K562 (cell line): ENCODE data around the gene CMSS1. TPM values are rescaled to one million over a fixed set of nuclear protein-coding genes. Genes with fewer than 3 reads are reported as not detected.

ENCODE experiments used
- BRCA1 ChIP-seq, 2 experiments: fragments of 450-650 bp in 1 of 2; sonication (generic) in 1 of 2; formaldehyde crosslinking in 1 of 2; IDR thresholded peaks; 2 replicates each; pipeline versions ENCODE4 v1.5.0 to v1.6.1; 2017 to 2020; ENCODE audit warnings: mild to moderate bottlenecking in 1 of 2, missing genetic modification reagents in 1 of 2
- CAMTA2 ChIP-seq: fragments of 250-450 bp; sonication (Bioruptor Pico); conservative IDR thresholded peaks from 2 replicates; pipeline ENCODE4 v1.5.1; 2022
- CBFA2T2 ChIP-seq: fragments of 450-650 bp; conservative IDR thresholded peaks from 2 replicates; pipeline ENCODE4 v1.6.1; 2017; ENCODE audit warnings: mild to moderate bottlenecking
- CHCHD3 ChIP-seq: fragments of 250-450 bp; sonication (Bioruptor Pico); IDR thresholded peaks from 2 replicates; pipeline ENCODE4 v2.1.2; 2022; ENCODE audit warnings: mild to moderate bottlenecking
- DPF2 ChIP-seq: fragments of 450-650 bp; IDR thresholded peaks from 2 replicates; pipeline ENCODE4 v1.6.1; 2016
- GATA2 ChIP-seq: sonication (generic); formaldehyde crosslinking; IDR thresholded peaks from 2 replicates; pipeline ENCODE4 v1.4.0; 2020; ENCODE audit warnings: mild to moderate bottlenecking, missing genetic modification reagents
- HNRNPK ChIP-seq: fragments of 200-400 bp; formaldehyde crosslinking; IDR thresholded peaks from one replicate; pipeline ENCODE4 v1.6.1; 2018; ENCODE audit warnings: mild to moderate bottlenecking, low read depth, low read length; ENCODE audit not compliant: poor library complexity, severe bottlenecking
- MEIS2 ChIP-seq: fragments of 450-650 bp; IDR thresholded peaks from 2 replicates; pipeline ENCODE4 v1.6.1; 2014; ENCODE audit warnings: mild to moderate bottlenecking; ENCODE audit not compliant: partially characterized antibody
- MIER1 ChIP-seq: fragments of 450-650 bp; IDR thresholded peaks from 2 replicates; pipeline ENCODE4 v1.6.1; 2016; ENCODE audit warnings: antibody characterized with exemption, mild to moderate bottlenecking, low read depth
- MTA2 ChIP-seq: fragments of 450-650 bp; IDR thresholded peaks from 2 replicates; pipeline ENCODE4 v1.6.1; 2016; ENCODE audit warnings: low read depth
- RBM39 ChIP-seq: fragments of 200-400 bp; formaldehyde crosslinking; optimal IDR thresholded peaks from 2 replicates; pipeline ENCODE3; 2018; ENCODE audit warnings: low read depth, low read length
- RCOR1 ChIP-seq, 2 experiments: IDR thresholded peaks; 2 replicates each; pipeline ENCODE4 v1.6.1; 2012; ENCODE audit warnings: low read depth in 2 of 2, low read length in 2 of 2, borderline replicate concordance in 1 of 2, improper control_type of control experiment in 1 of 2
- TAL1 ChIP-seq: fragments of 450-650 bp; IDR thresholded peaks from 2 replicates; pipeline ENCODE4 v1.6.1; 2016; ENCODE audit warnings: mild to moderate bottlenecking
- TBL1XR1 ChIP-seq, 2 experiments: IDR thresholded peaks; 2 replicates each; pipeline ENCODE4 v1.6.1; 2012; ENCODE audit warnings: improper control_type of control experiment in 2 of 2, low read length in 2 of 2, mild to moderate bottlenecking in 1 of 2
- TEAD4 ChIP-seq, 2 experiments: sonication (generic) in 1 of 2; formaldehyde crosslinking in 1 of 2; IDR thresholded peaks; 2 replicates each; pipeline versions ENCODE4 v1.6.1 to v1.8.0; 2012 to 2022; ENCODE audit warnings: borderline replicate concordance in 1 of 2, inconsistent platforms in 1 of 2, low read length in 1 of 2, mild to moderate bottlenecking in 1 of 2, missing genetic modification reagents in 1 of 2
- ZBTB8A ChIP-seq: fragments of 450-650 bp; IDR thresholded peaks from 2 replicates; pipeline ENCODE4 v1.6.1; 2018; ENCODE audit warnings: mild to moderate bottlenecking, moderate library complexity; ENCODE audit not compliant: partially characterized antibody
- ZEB2 ChIP-seq: fragments of 450-650 bp; IDR thresholded peaks from 2 replicates; pipeline ENCODE4 v1.6.1; 2016
- polyA plus RNA-seq, 8 experiments: library from polyadenylated mRNA; depleted of rRNA in 4 of 8; stranded (reverse) in 5 of 8; unstranded in 3 of 8; fragments of >200 nt; fragmentation: Nextera tagmentation in 2 of 8; fragmentation: Illumina TruSeq in 1 of 8; extraction: Ambion mirVana in 2 of 8; extraction: Trizol in 1 of 8; gene quantifications; 2 replicates each; pipeline versions ENCODE4 v1.2.1 to v1.2.3, GENCODE V29; 2011 to 2014; ENCODE audit warnings: inconsistent platforms in 1 of 8, missing spikeins in 1 of 8
- total RNA-seq, 7 experiments: library from RNA; depleted of rRNA in 6 of 7; stranded (reverse); fragments of >200 nt in 6 of 7; fragmentation: Illumina TruSeq in 2 of 7; extraction: Trizol in 2 of 7; gene quantifications; 2 replicates each; pipeline versions ENCODE4 v1.2.1 to v1.2.3, GENCODE V29; 2011 to 2021; ENCODE audit warnings: low replicate concordance in 1 of 7
- TF ChIP-seq, protein P1 (sequence below): fragments of 450-650 bp; formaldehyde crosslinking; IDR thresholded peaks from 2 replicates; pipeline ENCODE4 v1.4.0; 2022; ENCODE audit warnings: mild to moderate bottlenecking, moderate library complexity
- TF ChIP-seq, protein P2 (sequence below): fragments of 250-450 bp; sonication (Bioruptor Pico); IDR thresholded peaks from 2 replicates; pipeline ENCODE4 v1.5.0; 2021
- TF ChIP-seq, protein P3 (sequence below), 2 experiments: IDR thresholded peaks in 1 of 2; conservative IDR thresholded peaks in 1 of 2; 2 replicates each; pipeline ENCODE4 v1.6.1; 2016; ENCODE audit warnings: low read depth in 2 of 2, mild to moderate bottlenecking in 1 of 2, missing compliant biosample characterization in 1 of 2, missing genetic modification characterization in 1 of 2, moderate library complexity in 1 of 2
- TF ChIP-seq, protein P4 (sequence below): sonication (generic); formaldehyde crosslinking; IDR thresholded peaks from 2 replicates; pipeline ENCODE4 v1.5.0; 2020; ENCODE audit warnings: missing genetic modification reagents

Gene CMSS1
- total and polyA plus RNA-seq, 9 of the 15 experiments (the other 6 are each of a cell fraction or from before 2014, with no cell fraction given) = 46.9 to 109 (median 72.3) TPM

DNA sequence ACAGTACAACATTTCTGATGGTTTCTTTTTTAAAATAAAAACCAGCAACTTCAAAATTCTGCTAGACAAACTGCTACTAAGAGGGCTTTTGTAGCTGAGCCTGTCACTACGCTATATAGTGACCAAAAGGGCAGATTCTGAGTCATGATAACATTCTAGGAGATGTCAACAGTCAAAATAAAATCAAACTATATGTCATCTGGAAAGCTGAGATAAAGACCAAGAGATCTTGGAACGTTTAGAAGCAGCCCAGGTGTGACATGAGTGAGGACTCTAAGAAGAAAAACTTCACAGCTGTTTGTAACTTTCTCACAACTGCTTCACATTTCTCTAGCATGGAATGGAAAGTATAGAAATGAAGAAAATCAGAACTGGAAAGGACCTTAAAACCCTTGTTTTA is 212.0 kb downstream of the CMSS1 start (continued):
- no peak for TF ChIP-seq MIER1
- no peak for TF ChIP-seq HNRNPK
- TF ChIP-seq ZEB2 = peak; percentile 33; the same call in 1 of the 2 replicates
- peak; percentile 57 for TF ChIP-seq TAL1
- TF ChIP-seq, protein P1, sequence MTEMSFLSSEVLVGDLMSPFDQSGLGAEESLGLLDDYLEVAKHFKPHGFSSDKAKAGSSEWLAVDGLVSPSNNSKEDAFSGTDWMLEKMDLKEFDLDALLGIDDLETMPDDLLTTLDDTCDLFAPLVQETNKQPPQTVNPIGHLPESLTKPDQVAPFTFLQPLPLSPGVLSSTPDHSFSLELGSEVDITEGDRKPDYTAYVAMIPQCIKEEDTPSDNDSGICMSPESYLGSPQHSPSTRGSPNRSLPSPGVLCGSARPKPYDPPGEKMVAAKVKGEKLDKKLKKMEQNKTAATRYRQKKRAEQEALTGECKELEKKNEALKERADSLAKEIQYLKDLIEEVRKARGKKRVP = no peak
- no peak for TF ChIP-seq ZBTB8A
- peak; percentile 63 for TF ChIP-seq CBFA2T2
- TF ChIP-seq, protein P2, sequence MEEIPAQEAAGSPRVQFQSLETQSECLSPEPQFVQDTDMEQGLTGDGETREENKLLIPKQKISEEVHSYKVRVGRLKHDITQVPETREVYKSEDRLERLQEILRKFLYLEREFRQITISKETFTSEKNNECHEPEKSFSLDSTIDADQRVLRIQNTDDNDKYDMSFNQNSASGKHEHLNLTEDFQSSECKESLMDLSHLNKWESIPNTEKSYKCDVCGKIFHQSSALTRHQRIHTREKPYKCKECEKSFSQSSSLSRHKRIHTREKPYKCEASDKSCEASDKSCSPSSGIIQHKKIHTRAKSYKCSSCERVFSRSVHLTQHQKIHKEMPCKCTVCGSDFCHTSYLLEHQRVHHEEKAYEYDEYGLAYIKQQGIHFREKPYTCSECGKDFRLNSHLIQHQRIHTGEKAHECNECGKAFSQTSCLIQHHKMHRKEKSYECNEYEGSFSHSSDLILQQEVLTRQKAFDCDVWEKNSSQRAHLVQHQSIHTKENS (CRISPR knock-in tag) = no peak
- TF ChIP-seq BRCA1 (IDR thresholded peaks at IDR 0.05) = no peak
- TF ChIP-seq BRCA1 (CRISPR knock-in tag; IDR thresholded peaks at IDR 0.05) = no peak
- TF ChIP-seq, protein P3, sequence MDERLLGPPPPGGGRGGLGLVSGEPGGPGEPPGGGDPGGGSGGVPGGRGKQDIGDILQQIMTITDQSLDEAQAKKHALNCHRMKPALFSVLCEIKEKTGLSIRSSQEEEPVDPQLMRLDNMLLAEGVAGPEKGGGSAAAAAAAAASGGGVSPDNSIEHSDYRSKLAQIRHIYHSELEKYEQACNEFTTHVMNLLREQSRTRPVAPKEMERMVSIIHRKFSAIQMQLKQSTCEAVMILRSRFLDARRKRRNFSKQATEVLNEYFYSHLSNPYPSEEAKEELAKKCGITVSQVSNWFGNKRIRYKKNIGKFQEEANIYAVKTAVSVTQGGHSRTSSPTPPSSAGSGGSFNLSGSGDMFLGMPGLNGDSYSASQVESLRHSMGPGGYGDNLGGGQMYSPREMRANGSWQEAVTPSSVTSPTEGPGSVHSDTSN (CRISPR knock-in tag; IDR thresholded peaks at IDR 0.05; ENCODE audit: low read depth) = no peak
- TF ChIP-seq, protein P3 (tag; conservative IDR thresholded peaks at IDR 0.05; ENCODE audit: low read depth) = peak; percentile 49; the same call in 1 of the 2 replicates
- no peak for TF ChIP-seq CHCHD3 (CRISPR knock-in tag)
- no peak for TF ChIP-seq GATA2
- TF ChIP-seq TEAD4 (IDR thresholded peaks at IDR 0.05; ENCODE audit: low read length) = peak; percentile 74
- no peak for TF ChIP-seq TEAD4 (CRISPR knock-in tag; IDR thresholded peaks at IDR 0.05; ENCODE audit: borderline replicate concordance)
- TF ChIP-seq TBL1XR1 (IDR thresholded peaks at IDR 0.05; ENCODE audit: low read length in 2 of 2) = peak in 1 of 2 experiments; percentile 23; a peak in 1 of 4 replicates
- no peak for TF ChIP-seq RBM39
- 0 out of 2 replicates have a peak, but pooled peaks have one; percentile 27 for TF ChIP-seq DPF2
- TF ChIP-seq MEIS2 = peak; percentile 82
- TF ChIP-seq, protein P4, sequence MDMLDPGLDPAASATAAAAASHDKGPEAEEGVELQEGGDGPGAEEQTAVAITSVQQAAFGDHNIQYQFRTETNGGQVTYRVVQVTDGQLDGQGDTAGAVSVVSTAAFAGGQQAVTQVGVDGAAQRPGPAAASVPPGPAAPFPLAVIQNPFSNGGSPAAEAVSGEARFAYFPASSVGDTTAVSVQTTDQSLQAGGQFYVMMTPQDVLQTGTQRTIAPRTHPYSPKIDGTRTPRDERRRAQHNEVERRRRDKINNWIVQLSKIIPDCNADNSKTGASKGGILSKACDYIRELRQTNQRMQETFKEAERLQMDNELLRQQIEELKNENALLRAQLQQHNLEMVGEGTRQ (CRISPR knock-in tag) = no peak
- TF ChIP-seq CAMTA2 (CRISPR knock-in tag) = no peak
- TF ChIP-seq RCOR1 (IDR thresholded peaks at IDR 0.05; ENCODE audit: borderline replicate concordance in 1 of 2, low read depth in 2 of 2, low read length in 2 of 2) = 0 out of 4 replicates have a peak, but pooled peaks of 1 of the 2 experiments have one; percentile 44
- TF ChIP-seq MTA2 = peak; percentile 48; the same call in 1 of the 2 replicates
